H9 (cell line): ENCODE data around the gene CSF1R. TPM values are rescaled to one million over a fixed set of nuclear protein-coding genes. Genes with fewer than 3 reads are reported as not detected.
A peak's percentile ranks its signal among the peaks of the same experiment; 100 is the strongest.

Experiments used
- DNase-seq: peaks from one replicate; pipeline ENCODE4 v3.0.0-alpha.2; 2017
- H2AFZ ChIP-seq: one replicate; pipeline ENCODE4 v1.6.1; 2013; ENCODE audit warnings: mild to moderate bottlenecking, low read length, control low read depth, moderate library complexity
- H2AK5ac ChIP-seq: 2 replicates; pipeline ENCODE4 v1.6.1; 2013; ENCODE audit warnings: low read length, control low read depth, mixed read lengths; ENCODE audit not compliant: insufficient read length
- H2BK120ac ChIP-seq: one replicate; pipeline ENCODE4 v1.6.1; 2013; ENCODE audit warnings: low read depth, mild to moderate bottlenecking, low read length, control low read depth, inconsistent platforms; ENCODE audit not compliant: poor library complexity, severe bottlenecking
- H2BK12ac ChIP-seq: 2 replicates; pipeline ENCODE4 v1.6.1; 2013; ENCODE audit warnings: low read length, control low read depth, mixed read lengths, low read depth; ENCODE audit not compliant: insufficient read length
- H2BK15ac ChIP-seq: 2 replicates; pipeline ENCODE4 v1.6.1; 2013; ENCODE audit warnings: low read depth, low read length, control low read depth
- H2BK20ac ChIP-seq: one replicate; pipeline ENCODE4 v1.6.1; 2013; ENCODE audit warnings: low read depth, mild to moderate bottlenecking, low read length, control low read depth, inconsistent platforms; ENCODE audit not compliant: poor library complexity, severe bottlenecking
- H2BK5ac ChIP-seq: 2 replicates; pipeline ENCODE4 v1.6.1; 2013; ENCODE audit warnings: low read length, control low read depth, mixed read lengths; ENCODE audit not compliant: insufficient read length
- H3K14ac ChIP-seq: 2 replicates; pipeline ENCODE4 v1.6.1; 2013; ENCODE audit warnings: low read length, control low read depth; ENCODE audit not compliant: insufficient read depth
- H3K18ac ChIP-seq: 2 replicates; pipeline ENCODE4 v1.6.1; 2013; ENCODE audit warnings: low read depth, mild to moderate bottlenecking, mixed read lengths, low read length, control low read depth; ENCODE audit not compliant: insufficient read length
- H3K23ac ChIP-seq: 2 replicates; pipeline ENCODE4 v1.6.1; 2013; ENCODE audit warnings: low read length, control low read depth, mixed read lengths, low read depth; ENCODE audit not compliant: insufficient read length
- H3K23me2 ChIP-seq: 2 replicates; pipeline ENCODE4 v1.6.1; 2013; ENCODE audit warnings: low read depth, mild to moderate bottlenecking, mixed read lengths, low read length, control low read depth; ENCODE audit not compliant: insufficient read length, poor library complexity, severe bottlenecking
- H3K27ac ChIP-seq: 2 replicates; pipeline ENCODE4 v1.5.1; 2013; ENCODE audit warnings: low read length, control low read depth, mixed read lengths, low read depth; ENCODE audit not compliant: insufficient read length
- H3K27me3 ChIP-seq: 2 replicates; pipeline ENCODE4 v1.6.1; 2013; ENCODE audit warnings: low read length, control low read depth, inconsistent platforms; ENCODE audit not compliant: insufficient read depth
- H3K4ac ChIP-seq: 2 replicates; pipeline ENCODE4 v1.6.1; 2013; ENCODE audit warnings: low read depth, mild to moderate bottlenecking, control low read depth, inconsistent platforms, low read length, moderate library complexity
- H3K4me1 ChIP-seq: 2 replicates; pipeline ENCODE4 v1.6.1; 2013; ENCODE audit warnings: low read length, control low read depth, inconsistent platforms; ENCODE audit not compliant: insufficient read depth
- H3K4me2 ChIP-seq: 2 replicates; pipeline ENCODE4 v1.6.1; 2013; ENCODE audit warnings: low read length, control low read depth, mixed read lengths; ENCODE audit not compliant: insufficient read length, insufficient read depth
- H3K56ac ChIP-seq: 2 replicates; pipeline ENCODE4 v1.6.1; 2013; ENCODE audit warnings: low read depth, mild to moderate bottlenecking, mixed read lengths, low read length, control low read depth; ENCODE audit not compliant: insufficient read length
- H3K79me1 ChIP-seq: 2 replicates; pipeline ENCODE4 v1.6.1; 2013; ENCODE audit warnings: low read depth, mild to moderate bottlenecking, moderate library complexity, low read length, control low read depth, inconsistent platforms; ENCODE audit not compliant: insufficient read depth, poor library complexity, severe bottlenecking
- H3K79me2 ChIP-seq: 2 replicates; pipeline ENCODE4 v1.6.1; 2013; ENCODE audit warnings: low read length, control low read depth, inconsistent platforms; ENCODE audit not compliant: insufficient read depth
- H3K9ac ChIP-seq: 2 replicates; pipeline ENCODE4 v1.6.1; 2013; ENCODE audit warnings: low read length, control low read depth, mixed read lengths; ENCODE audit not compliant: insufficient read length; ENCODE audit errors: extremely low read depth
- H3K9me3 ChIP-seq: one replicate; pipeline ENCODE4 v1.6.1; 2013; ENCODE audit warnings: low read depth, low read length, inconsistent platforms; ENCODE audit not compliant: control insufficient read depth
- H3T11ph ChIP-seq: one replicate; pipeline ENCODE4 v1.6.1; 2013; ENCODE audit warnings: mild to moderate bottlenecking, low read length, control low read depth, inconsistent platforms
- H4K20me1 ChIP-seq: one replicate; pipeline ENCODE4 v1.6.1; 2013; ENCODE audit not compliant: control insufficient read depth, insufficient read length, insufficient read depth
- H4K5ac ChIP-seq: 2 replicates; pipeline ENCODE4 v1.6.1; 2013; ENCODE audit warnings: low read depth, mild to moderate bottlenecking, mixed read lengths, low read length, control low read depth; ENCODE audit not compliant: insufficient read length
- H4K8ac ChIP-seq: replicated peaks from 2 replicates; pipeline ENCODE4 v1.6.1; 2013; ENCODE audit warnings: low read length, control low read depth, mixed read lengths, low read depth; ENCODE audit not compliant: insufficient read length
- H4K91ac ChIP-seq: 2 replicates; pipeline ENCODE4 v1.6.1; 2013; ENCODE audit warnings: low read depth, mild to moderate bottlenecking, moderate library complexity, mixed read lengths, low read length, control low read depth; ENCODE audit not compliant: insufficient read length
- H3K27ac Mint-ChIP-seq, 3 experiments: 2 replicates in 2 of 3; 3 replicates in 1 of 3; pipeline ENCODE4 v1.8.0; 2020 to 2021; ENCODE audit warnings: mixed read lengths in 3 of 3, mild to moderate bottlenecking in 1 of 3, moderate library complexity in 1 of 3
- H3K27me3 Mint-ChIP-seq: 2 replicates; pipeline ENCODE4 v1.8.0; 2021; ENCODE audit warnings: low read depth, mild to moderate bottlenecking, moderate library complexity, mixed read lengths
- H3K36me3 Mint-ChIP-seq, 3 experiments: 2 replicates in 2 of 3; 3 replicates in 1 of 3; pipeline ENCODE4 v1.8.0; 2020 to 2021; ENCODE audit warnings: low read depth in 3 of 3, mixed read lengths in 3 of 3; ENCODE audit not compliant: insufficient read depth in 1 of 3
- H3K4me1 Mint-ChIP-seq, 2 experiments: 2 replicates each; pipeline ENCODE4 v1.8.0; 2020; ENCODE audit warnings: mixed read lengths in 2 of 2
- H3K4me3 Mint-ChIP-seq, 2 experiments: 2 replicates in 1 of 2; 3 replicates in 1 of 2; pipeline ENCODE4 v1.8.0; 2020 to 2021; ENCODE audit warnings: mild to moderate bottlenecking in 2 of 2, mixed read lengths in 2 of 2, moderate library complexity in 1 of 2
- H3K9me3 Mint-ChIP-seq, 2 experiments: 2 replicates in 1 of 2; 3 replicates in 1 of 2; pipeline ENCODE4 v1.8.0; 2020; ENCODE audit warnings: mild to moderate bottlenecking in 2 of 2, mixed read lengths in 2 of 2, moderate library complexity in 1 of 2
- WGBS: extraction: QIAGEN DNeasy Blood & Tissue Kit; methylation state at CpG from one replicate; pipeline ENCODE4 v1.1.7; 2013; ENCODE audit warnings: missing lambda C conversion rate, low lambda C conversion rate, mixed read lengths; ENCODE audit not compliant: insufficient read length; ENCODE audit errors: extremely low coverage; 5-methylcytosine and 5-hydroxymethylcytosine counted together
- total RNA-seq: library from RNA; stranded (reverse); gene quantifications from 2 replicates; pipeline ENCODE4 v1.2.1, GENCODE V29; 2021
- TF ChIP-seq, protein P1 (sequence below): fragments of 200-600 bp; sonication (generic); conservative IDR thresholded peaks from 3 replicates; pipeline ENCODE4 v1.8.0; 2021; ENCODE audit warnings: antibody characterized with exemption, mild to moderate bottlenecking

Gene CSF1R
- total RNA-seq, 1 experiment from 2014 or later: 0.13 TPM

DNA sequence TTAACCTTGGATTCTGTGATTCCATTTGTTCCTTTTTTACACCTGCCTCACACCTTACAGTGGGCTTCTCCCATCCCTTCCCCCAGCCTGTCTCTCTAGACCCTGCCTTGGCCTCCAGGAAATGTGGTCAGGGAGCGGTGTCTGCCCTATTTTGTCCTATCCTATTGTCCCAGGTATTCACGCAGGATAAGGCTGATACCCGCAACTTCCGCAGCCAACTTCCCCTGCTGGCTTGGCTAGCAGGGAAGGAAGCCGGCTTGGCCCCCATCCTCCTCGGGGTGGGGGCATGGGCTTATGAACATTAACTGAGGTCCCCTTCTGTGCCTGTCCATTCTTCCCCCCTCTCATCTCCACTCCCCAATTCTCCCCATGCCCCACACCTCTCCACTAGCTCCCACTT, 3.5 kb downstream of the CSF1R start:
- TF ChIP-seq, protein P1, sequence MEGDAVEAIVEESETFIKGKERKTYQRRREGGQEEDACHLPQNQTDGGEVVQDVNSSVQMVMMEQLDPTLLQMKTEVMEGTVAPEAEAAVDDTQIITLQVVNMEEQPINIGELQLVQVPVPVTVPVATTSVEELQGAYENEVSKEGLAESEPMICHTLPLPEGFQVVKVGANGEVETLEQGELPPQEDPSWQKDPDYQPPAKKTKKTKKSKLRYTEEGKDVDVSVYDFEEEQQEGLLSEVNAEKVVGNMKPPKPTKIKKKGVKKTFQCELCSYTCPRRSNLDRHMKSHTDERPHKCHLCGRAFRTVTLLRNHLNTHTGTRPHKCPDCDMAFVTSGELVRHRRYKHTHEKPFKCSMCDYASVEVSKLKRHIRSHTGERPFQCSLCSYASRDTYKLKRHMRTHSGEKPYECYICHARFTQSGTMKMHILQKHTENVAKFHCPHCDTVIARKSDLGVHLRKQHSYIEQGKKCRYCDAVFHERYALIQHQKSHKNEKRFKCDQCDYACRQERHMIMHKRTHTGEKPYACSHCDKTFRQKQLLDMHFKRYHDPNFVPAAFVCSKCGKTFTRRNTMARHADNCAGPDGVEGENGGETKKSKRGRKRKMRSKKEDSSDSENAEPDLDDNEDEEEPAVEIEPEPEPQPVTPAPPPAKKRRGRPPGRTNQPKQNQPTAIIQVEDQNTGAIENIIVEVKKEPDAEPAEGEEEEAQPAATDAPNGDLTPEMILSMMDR: no peak
- Histone ChIP-seq H3K23me2 (no peaks in the 10 kb centered on the region), H3K4me1 (no peaks in the 10 kb centered on the region; the same call in 1 of the 2 replicates), H3K79me1 (no peaks in the 10 kb centered on the region), H3K27ac (no peak overlapping the region), H3K18ac (no peak overlapping the region), H3K9ac (no peak overlapping the region), H3T11ph (no peak overlapping the region), H3K27me3 (no peaks in the 10 kb centered on the region), H3K23ac (no peak overlapping the region), H4K91ac (no peak overlapping the region), H3K4me2 (no peak overlapping the region), H3K79me2 (no peaks in the 10 kb centered on the region), H4K20me1 (no peaks in the 10 kb centered on the region), H4K5ac (no peak overlapping the region), H2BK15ac (no peak overlapping the region), H2BK120ac (no peak overlapping the region), H3K56ac (no peak overlapping the region), H2AK5ac (no peak overlapping the region), H2BK5ac (no peak overlapping the region), H2BK12ac (no peak overlapping the region), H3K4ac (no peak overlapping the region), H3K9me3 (no peaks in the 10 kb centered on the region), H2BK20ac (no peak overlapping the region), H3K14ac (no peak overlapping the region), H4K8ac (no peak overlapping the region), H2AFZ (no peak overlapping the region)
- Mint-ChIP-seq H3K36me3 (no peaks in the 10 kb centered on the region), H3K4me3 (no peak overlapping the region), H3K27me3 (peaks cover 5% of the 10 kb centered on the region), H3K9me3 (no peaks in the 10 kb centered on the region), H3K4me1 (peaks cover 18 to 25% of the 10 kb centered on the region in 2 experiments), H3K27ac (peak overlapping the region in 1 of 3 experiments; percentile 69; a peak in 1 of 7 replicates)
- no CpG with 5 or more reads among the region's 6 CpGs for WGBS
- no peak for DNase-seq
